GM10266 (cell line): ENCODE measurements around the gene CEP57L1.
"Not testable (repeated sequence)": the region's sequence is repeated elsewhere in the genome, so short reads cannot be mapped to it uniquely, and the experiment has no call there.

ENCODE experiments used
- DNase-seq: peaks from one replicate; pipeline ENCODE4 v3.0.0; 2012; ENCODE audit errors: extremely low spot score
- CTCF ChIP-seq: IDR thresholded peaks from 2 replicates; pipeline ENCODE4 v1.5.1; 2012; ENCODE audit warnings: mild to moderate bottlenecking, low read depth; ENCODE audit not compliant: control insufficient read depth, insufficient read depth; ENCODE audit errors: missing control alignments

Gene CEP57L1

GRCh38 chr6:109125504-109125903 is 30.2 kb downstream of the CEP57L1 start:
- no peak for TF ChIP-seq CTCF
- DNase-seq = no peak

- TF ChIP-seq CTCF = no peak
- DNase-seq = no peak
Measured at GRCh38 chr6:109130065-109130464, 34.8 kb downstream of the CEP57L1 start.

- DNase-seq = not testable (repeated sequence)
Measured at GRCh38 chr6:109135600-109135999, 40.3 kb downstream of the CEP57L1 start.

GRCh38 chr6:109136039-109136438 is 40.7 kb downstream of the CEP57L1 start:
- DNase-seq = not testable (repeated sequence)

GRCh38 chr6:109136530-109136929 is 41.2 kb downstream of the CEP57L1 start:
- not testable (repeated sequence) for DNase-seq

- no peak for TF ChIP-seq CTCF
- DNase-seq = no peak
Measured at GRCh38 chr6:109139109-109139508, 43.8 kb downstream of the CEP57L1 start.

GRCh38 chr6:109142067-109142466 is 46.8 kb downstream of the CEP57L1 start:
- not testable (repeated sequence) for DNase-seq

- DNase-seq = no peak
- no peak for TF ChIP-seq CTCF
Measured at GRCh38 chr6:109143191-109143590, 47.9 kb downstream of the CEP57L1 start.

- not testable (repeated sequence) for DNase-seq
Measured at GRCh38 chr6:109148251-109148650, 52.9 kb downstream of the CEP57L1 start.

GRCh38 chr6:109148716-109149115 is 53.4 kb downstream of the CEP57L1 start:
- not testable (repeated sequence) for DNase-seq

- TF ChIP-seq CTCF = no peak
- DNase-seq = no peak
Measured at GRCh38 chr6:109153752-109154151, 58.4 kb downstream of the CEP57L1 start.
